Suprapubic skin (tissue), 4 donors: Measurements from ENCODE around the gene LDB2. TPM values are rescaled to one million over a fixed set of nuclear protein-coding genes. Genes with fewer than 3 reads are reported as not detected.

Experiments used
- DNase-seq, 2 donors: peaks; one replicate each; pipeline ENCODE4 v3.0.0-alpha.2; 2019; ENCODE audit warnings: low spot score in 2 of 2
- H3K27ac ChIP-seq: fragments of 200-600 bp; sonication (generic); one replicate; pipeline ENCODE4 v1.5.1; 2019
- H3K27me3 ChIP-seq: fragments of 200-600 bp; sonication (generic); one replicate; pipeline ENCODE4 v1.5.1; 2019
- H3K36me3 ChIP-seq: fragments of 200-600 bp; sonication (generic); one replicate; pipeline ENCODE4 v1.5.1; 2019
- H3K4me1 ChIP-seq: fragments of 200-600 bp; sonication (generic); one replicate; pipeline ENCODE4 v1.5.1; 2019
- H3K4me3 ChIP-seq: fragments of 200-600 bp; sonication (generic); one replicate; pipeline ENCODE4 v1.5.1; 2019; ENCODE audit warnings: mild to moderate bottlenecking
- H3K9me3 ChIP-seq: fragments of 200-600 bp; sonication (generic); one replicate; pipeline ENCODE4 v1.5.1; 2019
- CTCF ChIP-seq, 2 donors: fragments of 200-600 bp in 1 of 2; fragments of 450-650 bp in 1 of 2; sonication (generic) in 1 of 2; IDR thresholded peaks; one replicate each; pipeline ENCODE4 v1.5.1; 2016 to 2019; ENCODE audit warnings: antibody characterized with exemption in 2 of 2, mild to moderate bottlenecking in 1 of 2, moderate library complexity in 1 of 2
- EP300 ChIP-seq: sonication (generic); formaldehyde crosslinking; IDR thresholded peaks from one replicate; pipeline ENCODE4 v1.6.1; 2017; ENCODE audit warnings: antibody characterized with exemption
- POLR2A ChIP-seq, 2 donors: fragments of 450-650 bp; IDR thresholded peaks; one replicate each; pipeline ENCODE4 v1.6.1; 2017; ENCODE audit warnings: antibody characterized with exemption in 2 of 2, mild to moderate bottlenecking in 2 of 2, moderate library complexity in 2 of 2
- POLR2AphosphoS5 ChIP-seq, 3 donors: sonication (generic); formaldehyde crosslinking; IDR thresholded peaks; one replicate each; pipeline ENCODE4 v1.6.1; 2017; ENCODE audit warnings: antibody characterized with exemption in 3 of 3
- WGBS: methylation state at CpG from one replicate; pipeline ENCODE4 v1.1.5; 2018; 5-methylcytosine and 5-hydroxymethylcytosine counted together
- total RNA-seq, 4 donors: library from RNA; depleted of rRNA; stranded (reverse); fragments of >200 nt; gene quantifications; one replicate each; pipeline ENCODE4 v1.1.0, GENCODE V29; 2016

The LDB2 gene
- total RNA-seq, 4 donors from 2014 or later, result 4.7 to 17.7 (median 9.9) TPM

DNA sequence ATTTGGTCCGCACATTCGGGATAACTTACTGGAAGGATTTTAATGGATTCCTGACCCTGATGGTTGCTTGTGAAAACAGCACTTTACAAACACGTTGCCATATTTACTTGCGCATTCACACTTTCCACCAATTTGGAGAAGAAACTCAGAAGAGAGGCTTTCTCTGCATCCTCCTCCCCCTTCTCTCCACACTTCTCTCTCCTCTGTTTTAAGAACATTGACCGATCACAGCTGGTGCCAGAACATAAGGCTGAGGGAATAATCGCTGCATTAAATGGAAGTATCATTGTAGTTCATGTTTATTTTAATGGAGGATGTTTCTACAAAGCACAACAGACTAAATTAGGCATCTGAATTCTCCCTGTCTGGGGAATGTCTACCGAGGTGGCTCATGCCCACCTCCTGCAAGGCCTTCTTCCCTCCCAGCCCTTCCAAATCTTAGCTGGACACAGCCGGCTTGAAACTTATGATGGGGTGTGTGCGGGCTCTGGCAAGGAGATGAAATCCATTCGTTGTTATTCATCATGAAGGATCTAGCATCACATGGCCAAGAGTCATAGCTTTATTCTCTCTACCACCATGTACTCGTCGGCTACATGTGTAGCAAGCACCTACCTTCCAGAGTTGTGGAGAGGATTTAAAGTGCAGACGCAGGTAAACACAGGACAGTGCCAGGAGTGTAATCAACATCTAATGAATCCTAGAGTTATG, 204.1 kb downstream of the LDB2 start:
- H3K4me1 ChIP-seq, result peaks cover 12% of the 10 kb centered on the region
- H3K27ac ChIP-seq, result no peak overlapping the region
- H3K27me3 ChIP-seq, result no peaks in the 10 kb centered on the region
- TF ChIP-seq POLR2A (IDR thresholded peaks at IDR 0.05) (no peak), EP300 (no peak), CTCF (IDR thresholded peaks at IDR 0.05) (no peak), POLR2AphosphoS5 (IDR thresholded peaks at IDR 0.05) (no peak)
- H3K9me3 ChIP-seq, result no peaks in the 10 kb centered on the region
- H3K36me3 ChIP-seq, result no peaks in the 10 kb centered on the region
- no peak overlapping the region for H3K4me3 ChIP-seq
- WGBS, result 82% methylated on average over 13 of the region's 13 CpGs
- no peak for DNase-seq

GRCh38 chr4:16693641-16694040, 204.8 kb downstream of the LDB2 start:
- Histone ChIP-seq H3K4me3 (no peak overlapping the region), H3K36me3 (no peaks in the 10 kb centered on the region), H3K4me1 (peaks cover 12% of the 10 kb centered on the region), H3K9me3 (no peaks in the 10 kb centered on the region), H3K27ac (no peak overlapping the region), H3K27me3 (no peaks in the 10 kb centered on the region)
- TF ChIP-seq POLR2A (IDR thresholded peaks at IDR 0.05) (no peak), EP300 (no peak), POLR2AphosphoS5 (IDR thresholded peaks at IDR 0.05) (no peak), CTCF (IDR thresholded peaks at IDR 0.05) (no peak)
- DNase-seq, result no peak
- WGBS, result 89% methylated on average over 3 of the region's 3 CpGs

GRCh38 chr4:16692961-16693506, 205.4 kb downstream of the LDB2 start:
- no peaks in the 10 kb centered on the region for H3K9me3 ChIP-seq
- H3K27me3 ChIP-seq, result no peaks in the 10 kb centered on the region
- TF ChIP-seq POLR2A (IDR thresholded peaks at IDR 0.05), result no peak
- TF ChIP-seq EP300, result no peak
- TF ChIP-seq CTCF (IDR thresholded peaks at IDR 0.05), result no peak
- no peak for TF ChIP-seq POLR2AphosphoS5 (IDR thresholded peaks at IDR 0.05)
- no peak for DNase-seq
- H3K36me3 ChIP-seq, result no peaks in the 10 kb centered on the region
- no peak overlapping the region for H3K4me3 ChIP-seq
- H3K4me1 ChIP-seq, result peaks cover 12% of the 10 kb centered on the region
- 70% methylated on average over 9 of the region's 9 CpGs for WGBS
- H3K27ac ChIP-seq, result no peak overlapping the region

DNA sequence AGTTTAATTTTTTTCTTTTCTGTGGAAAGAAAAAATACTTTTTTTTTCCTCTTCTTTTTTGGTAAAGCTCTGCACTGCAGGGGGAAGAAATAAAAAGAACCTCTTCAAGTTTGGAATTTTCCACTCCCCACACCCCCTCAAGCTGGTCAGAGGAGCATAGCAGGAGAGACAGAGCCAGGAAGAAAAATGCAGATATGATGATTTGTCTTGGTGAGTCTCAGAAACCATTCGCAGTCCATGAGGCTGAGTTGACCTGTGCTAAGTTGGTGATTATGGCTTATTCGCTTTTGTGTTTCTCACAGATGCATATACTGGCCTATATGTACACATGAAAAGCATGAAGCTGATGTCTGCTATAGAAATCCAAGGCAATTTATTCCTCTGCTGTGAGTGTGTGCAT, 205.9 kb downstream of the LDB2 start:
- Histone ChIP-seq H3K27me3 (no peaks in the 10 kb centered on the region), H3K9me3 (no peaks in the 10 kb centered on the region), H3K4me1 (peaks cover 12% of the 10 kb centered on the region), H3K27ac (no peak overlapping the region), H3K4me3 (no peak overlapping the region), H3K36me3 (no peaks in the 10 kb centered on the region)
- TF ChIP-seq EP300 (no peak), POLR2A (IDR thresholded peaks at IDR 0.05) (no peak), POLR2AphosphoS5 (IDR thresholded peaks at IDR 0.05) (no peak), CTCF (IDR thresholded peaks at IDR 0.05) (no peak)
- DNase-seq, result no peak
- WGBS, result 82% methylated on average over 2 of the region's 2 CpGs

DNA sequence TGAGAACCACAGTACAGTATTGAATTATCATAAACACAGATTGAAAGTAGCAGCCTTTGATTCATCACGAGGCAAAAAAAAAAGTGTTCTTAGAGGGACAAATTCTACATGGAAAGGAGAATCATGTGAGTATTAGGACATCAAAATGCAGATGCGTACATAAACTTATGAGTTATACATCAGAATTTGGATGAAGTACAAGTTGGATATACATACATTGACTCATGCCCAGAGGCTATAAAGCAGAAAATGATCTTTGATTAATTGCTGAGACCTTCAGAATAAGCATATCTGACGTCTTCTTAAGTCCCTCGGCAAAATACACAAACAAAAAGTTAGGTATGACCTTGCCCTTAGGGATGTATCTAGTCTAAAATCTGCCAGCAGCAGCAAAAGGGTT, 206.4 kb downstream of the LDB2 start:
- no peak for DNase-seq
- no peak overlapping the region for H3K4me3 ChIP-seq

More for the DNA sequence above, 206.4 kb downstream of the LDB2 start:
- Histone ChIP-seq H3K9me3 (no peaks in the 10 kb centered on the region), H3K4me1 (peaks cover 12% of the 10 kb centered on the region), H3K27me3 (no peaks in the 10 kb centered on the region), H3K27ac (no peak overlapping the region), H3K36me3 (no peaks in the 10 kb centered on the region)
- TF ChIP-seq EP300 (no peak), POLR2AphosphoS5 (IDR thresholded peaks at IDR 0.05) (no peak), POLR2A (IDR thresholded peaks at IDR 0.05) (no peak), CTCF (IDR thresholded peaks at IDR 0.05) (no peak)
- 41% methylated on average over 4 of the region's 4 CpGs for WGBS
